Mesenchymal stem cell (in vitro differentiated cells and primary cell): ENCODE data around the gene UBR1.
A peak's percentile ranks its signal among the peaks of the same experiment; 100 is the strongest.

Experiments used
- DNase-seq: peaks from one replicate; pipeline ENCODE4 v3.0.0-alpha.2; 2013
- H2AFZ ChIP-seq: one replicate; pipeline ENCODE4 v1.6.1; 2013; ENCODE audit warnings: low read depth, mild to moderate bottlenecking, control low read depth, inconsistent platforms, low read length, moderate library complexity
- H2AK5ac ChIP-seq: 2 replicates; pipeline ENCODE4 v1.6.1; 2013; ENCODE audit warnings: low read length, moderate library complexity, mild to moderate bottlenecking, inconsistent platforms; ENCODE audit not compliant: severe bottlenecking
- H2BK120ac ChIP-seq: one replicate; pipeline ENCODE4 v1.6.1; 2013; ENCODE audit warnings: low read depth, mild to moderate bottlenecking, inconsistent platforms, low read length, moderate library complexity
- H2BK12ac ChIP-seq, 2 experiments: one replicate each; pipeline ENCODE4 v1.6.1; 2013; ENCODE audit warnings: inconsistent platforms in 2 of 2, low read length in 2 of 2, mild to moderate bottlenecking in 2 of 2, moderate library complexity in 2 of 2, control low read depth in 1 of 2
- H2BK15ac ChIP-seq: one replicate; pipeline ENCODE4 v1.6.1; 2013; ENCODE audit warnings: mild to moderate bottlenecking, low read depth, inconsistent platforms; ENCODE audit not compliant: poor library complexity, severe bottlenecking
- H2BK5ac ChIP-seq: 2 replicates; pipeline ENCODE4 v1.6.1; 2013; ENCODE audit warnings: low read depth, mild to moderate bottlenecking, low read length, control low read depth, inconsistent platforms; ENCODE audit not compliant: poor library complexity, severe bottlenecking
- H3K14ac ChIP-seq, 2 experiments: one replicate each; pipeline ENCODE4 v1.6.1; 2013; ENCODE audit warnings: inconsistent platforms in 2 of 2, low read length in 2 of 2, control low read depth in 1 of 2, mild to moderate bottlenecking in 1 of 2, moderate library complexity in 1 of 2
- H3K18ac ChIP-seq, 2 experiments: one replicate each; pipeline ENCODE4 v1.6.1; 2013; ENCODE audit warnings: inconsistent platforms in 2 of 2, low read length in 2 of 2, control low read depth in 1 of 2, low read depth in 1 of 2, mild to moderate bottlenecking in 1 of 2
- H3K23ac ChIP-seq, 2 experiments: one replicate each; pipeline ENCODE4 v1.6.1; 2013; ENCODE audit warnings: inconsistent platforms in 2 of 2, low read length in 2 of 2, mild to moderate bottlenecking in 2 of 2, moderate library complexity in 2 of 2, control low read depth in 1 of 2
- H3K27ac ChIP-seq: 2 replicates; pipeline ENCODE4 v1.5.1; 2013; ENCODE audit warnings: mild to moderate bottlenecking, moderate library complexity, low read length, control low read depth, inconsistent platforms; ENCODE audit not compliant: poor library complexity, severe bottlenecking
- H3K27me3 ChIP-seq, 2 experiments: 2 replicates each; pipeline versions ENCODE4 v1.6.1 to v1.7.0; 2013; ENCODE audit warnings: low read length in 2 of 2, mild to moderate bottlenecking in 2 of 2, moderate library complexity in 2 of 2, control low read depth in 1 of 2, inconsistent platforms in 1 of 2; ENCODE audit not compliant: control insufficient read depth in 1 of 2, insufficient read depth in 1 of 2
- H3K36me3 ChIP-seq, 2 experiments: 2 replicates each; pipeline versions ENCODE4 v1.6.1 to v1.7.0; 2013; ENCODE audit warnings: low read length in 2 of 2, control low read depth in 1 of 2, inconsistent platforms in 1 of 2, low read depth in 1 of 2, mild to moderate bottlenecking in 1 of 2; ENCODE audit not compliant: insufficient read depth in 2 of 2, control insufficient read depth in 1 of 2
- H3K4ac ChIP-seq, 2 experiments: one replicate each; pipeline ENCODE4 v1.6.1; 2013; ENCODE audit warnings: inconsistent platforms in 2 of 2, low read length in 2 of 2, mild to moderate bottlenecking in 2 of 2, moderate library complexity in 2 of 2, control low read depth in 1 of 2, low read depth in 1 of 2
- H3K4me1 ChIP-seq: 2 replicates; pipeline ENCODE4 v1.6.1; 2013; ENCODE audit warnings: low read depth, low read length, control low read depth; ENCODE audit not compliant: control insufficient read depth, insufficient read depth
- H3K4me2 ChIP-seq: 2 replicates; pipeline ENCODE4 v1.6.1; 2013; ENCODE audit warnings: low read length, mild to moderate bottlenecking, inconsistent platforms; ENCODE audit not compliant: poor library complexity, severe bottlenecking
- H3K4me3 ChIP-seq, 2 experiments: 2 replicates each; pipeline versions ENCODE4 v1.5.1 to v1.7.0; 2013; ENCODE audit warnings: low read length in 2 of 2, mild to moderate bottlenecking in 2 of 2, control low read depth in 1 of 2, low read depth in 1 of 2; ENCODE audit not compliant: insufficient read depth in 1 of 2
- H3K79me1 ChIP-seq: replicated peaks from 2 replicates; pipeline ENCODE4 v1.6.1; 2013; ENCODE audit warnings: mild to moderate bottlenecking, control low read depth, low read length, inconsistent platforms; ENCODE audit not compliant: poor library complexity, severe bottlenecking
- H3K9ac ChIP-seq: 2 replicates; pipeline ENCODE4 v1.7.0; 2013; ENCODE audit warnings: mild to moderate bottlenecking, low read length, moderate library complexity
- H3K9me3 ChIP-seq: 2 replicates; pipeline ENCODE4 v1.7.0; 2013; ENCODE audit warnings: mild to moderate bottlenecking, low read length; ENCODE audit not compliant: control insufficient read depth
- H4K8ac ChIP-seq: one replicate; pipeline ENCODE4 v1.6.1; 2013; ENCODE audit warnings: inconsistent platforms, mild to moderate bottlenecking, low read length, moderate library complexity
- H4K91ac ChIP-seq: one replicate; pipeline ENCODE4 v1.6.1; 2013; ENCODE audit warnings: mild to moderate bottlenecking, low read length, inconsistent platforms
- WGBS: methylation state at CpG from one replicate; pipeline ENCODE4 v1.1.7; 2013; ENCODE audit warnings: mixed read lengths; 5-methylcytosine and 5-hydroxymethylcytosine counted together

Gene UBR1

GRCh38 chr15:43121863-43122262 is 16.0 kb upstream of the UBR1 start:
- no peaks in the 10 kb centered on the region for H3K9me3 ChIP-seq
- H3K4me3 ChIP-seq, result no peak overlapping the region
- no peak overlapping the region for H3K4me2 ChIP-seq
- no peak overlapping the region for H2BK120ac ChIP-seq
- H3K27me3 ChIP-seq, result no peaks in the 10 kb centered on the region
- no peak overlapping the region for H2AK5ac ChIP-seq
- H2BK15ac ChIP-seq, result no peak overlapping the region
- no peak for DNase-seq
- no peak overlapping the region for H3K4ac ChIP-seq
- no peak overlapping the region for H2BK5ac ChIP-seq
- H3K36me3 ChIP-seq, result no peaks in the 10 kb centered on the region
- H3K23ac ChIP-seq, result no peak overlapping the region
- H4K8ac ChIP-seq, result no peak overlapping the region
- no peak overlapping the region for H2BK12ac ChIP-seq
- H3K14ac ChIP-seq, result no peak overlapping the region
- no peaks in the 10 kb centered on the region for H3K79me1 ChIP-seq
- no peak overlapping the region for H3K27ac ChIP-seq
- peaks cover 9% of the 10 kb centered on the region for H3K4me1 ChIP-seq
- H3K18ac ChIP-seq, result no peak overlapping the region
- H3K9ac ChIP-seq, result no peak overlapping the region
- H2AFZ ChIP-seq, result no peak overlapping the region
- H4K91ac ChIP-seq, result no peak overlapping the region
- 88% methylated on average over 1 of the region's 2 CpGs for WGBS

GRCh38 chr15:43118829-43119228 is 13.0 kb upstream of the UBR1 start:
- no peak overlapping the region for H3K4ac ChIP-seq
- no peak overlapping the region for H3K4me2 ChIP-seq
- H3K9ac ChIP-seq, result no peak overlapping the region
- no peak overlapping the region for H2BK5ac ChIP-seq
- H3K23ac ChIP-seq, result no peak overlapping the region
- no peak overlapping the region for H2AFZ ChIP-seq
- no peaks in the 10 kb centered on the region for H3K27me3 ChIP-seq
- H3K79me1 ChIP-seq, result no peaks in the 10 kb centered on the region
- H3K4me3 ChIP-seq, result no peak overlapping the region
- H2AK5ac ChIP-seq, result no peak overlapping the region
- no peak overlapping the region for H4K8ac ChIP-seq
- H4K91ac ChIP-seq, result no peak overlapping the region
- WGBS, result 100% methylated on average over 2 of the region's 2 CpGs
- no peak overlapping the region for H2BK15ac ChIP-seq
- H3K4me1 ChIP-seq, result peaks cover 4% of the 10 kb centered on the region
- no peak overlapping the region for H3K18ac ChIP-seq
- no peak overlapping the region for H2BK12ac ChIP-seq
- no peaks in the 10 kb centered on the region for H3K36me3 ChIP-seq
- H3K27ac ChIP-seq, result peak overlapping the region; percentile 75
- no peak for DNase-seq
- H3K9me3 ChIP-seq, result no peaks in the 10 kb centered on the region
- no peak overlapping the region for H2BK120ac ChIP-seq
- no peak overlapping the region for H3K14ac ChIP-seq

DNA sequence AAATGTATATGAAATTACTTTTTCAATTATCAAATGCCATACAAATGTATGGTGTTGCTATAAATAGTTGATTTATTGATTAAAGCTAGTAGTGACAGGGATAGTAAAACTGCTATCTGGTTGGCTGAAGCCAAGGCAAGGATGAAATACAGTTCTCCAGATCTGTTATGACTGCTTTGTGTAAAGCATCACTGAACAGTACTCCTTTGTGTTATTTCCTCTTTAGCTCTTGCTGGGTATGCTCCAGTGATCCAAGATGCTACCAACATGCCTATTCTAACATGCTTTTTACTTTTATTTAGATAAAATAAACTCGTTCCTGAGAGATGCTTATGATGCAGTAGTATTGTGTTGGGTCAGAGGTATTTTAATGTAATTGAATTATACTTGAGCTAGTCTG is 12.4 kb upstream of the UBR1 start:
- no peak for DNase-seq
- Histone ChIP-seq H3K18ac (no peak overlapping the region), H3K27ac (peak overlapping the region; percentile 75), H4K8ac (no peak overlapping the region), H3K36me3 (no peaks in the 10 kb centered on the region), H2BK15ac (no peak overlapping the region), H3K4me3 (no peak overlapping the region), H3K23ac (no peak overlapping the region), H2AFZ (no peak overlapping the region), H2BK12ac (no peak overlapping the region), H3K4ac (no peak overlapping the region), H3K9me3 (no peaks in the 10 kb centered on the region), H3K4me2 (no peak overlapping the region), H3K9ac (no peak overlapping the region), H3K79me1 (no peaks in the 10 kb centered on the region), H2BK120ac (no peak overlapping the region), H2BK5ac (no peak overlapping the region), H3K27me3 (no peaks in the 10 kb centered on the region), H3K14ac (no peak overlapping the region), H4K91ac (no peak overlapping the region), H2AK5ac (no peak overlapping the region), H3K4me1 (peaks cover 4% of the 10 kb centered on the region)
- WGBS, result 83% methylated on average over 1 of the region's 1 CpG

- Histone ChIP-seq H2BK15ac (no peak overlapping the region), H3K23ac (no peak overlapping the region), H4K91ac (no peak overlapping the region), H3K36me3 (no peaks in the 10 kb centered on the region), H3K27me3 (no peaks in the 10 kb centered on the region), H4K8ac (no peak overlapping the region), H2BK120ac (no peak overlapping the region), H3K4ac (no peak overlapping the region), H3K9ac (no peak overlapping the region), H2BK5ac (no peak overlapping the region), H3K9me3 (no peaks in the 10 kb centered on the region), H3K18ac (no peak overlapping the region), H3K79me1 (no peaks in the 10 kb centered on the region), H3K4me2 (no peak overlapping the region), H2AK5ac (no peak overlapping the region), H3K14ac (no peak overlapping the region), H3K4me3 (no peak overlapping the region), H2BK12ac (no peak overlapping the region), H3K27ac (no peak overlapping the region), H3K4me1 (no peaks in the 10 kb centered on the region), H2AFZ (no peak overlapping the region)
- DNase-seq, result no peak
- WGBS, result 98% methylated on average over 3 of the region's 3 CpGs
Observed at GRCh38 chr15:43111354-43111753, 5.5 kb upstream of the UBR1 start.
